ENCODE data around the gene ZNF784.

- TF ChIP-seq EZH2 (IDR thresholded peaks at IDR 0.05; ENCODE audit: borderline replicate concordance, low read length): no peak
- no peak for TF ChIP-seq CTCF (IDR thresholded peaks at IDR 0.05; ENCODE audit: low read length)
These were observed 30.0 kb upstream of the ZNF784 start for GRCh38 chr19:55654323-55654867.
